Loucy (cell line): ENCODE data around the gene EFEMP1.

Experiments used
- H2AFZ ChIP-seq: fragments of 200-600 bp; sonication (generic); 2 replicates; pipeline ENCODE4 v1.6.0; 2016; ENCODE audit warnings: antibody characterized with exemption, mild to moderate bottlenecking, low read length, moderate library complexity
- H3F3A ChIP-seq: fragments of 200-600 bp; 2 replicates; pipeline ENCODE4 v1.6.0; 2016; ENCODE audit warnings: antibody characterized with exemption, low read depth, mild to moderate bottlenecking
- H3K27me3 ChIP-seq: fragments of 200-600 bp; sonication (generic); 2 replicates; pipeline ENCODE4 v1.6.1; 2014; ENCODE audit warnings: low read length, mild to moderate bottlenecking; ENCODE audit not compliant: insufficient read depth, poor library complexity, severe bottlenecking
- H3K36me3 ChIP-seq: fragments of 200-600 bp; sonication (generic); 2 replicates; pipeline ENCODE4 v1.6.1; 2016; ENCODE audit warnings: low read length; ENCODE audit not compliant: insufficient read depth
- H3K4me1 ChIP-seq: fragments of 200-600 bp; sonication (generic); 2 replicates; pipeline ENCODE4 v1.5.1; 2014; ENCODE audit warnings: low read length, mild to moderate bottlenecking; ENCODE audit not compliant: insufficient read depth, poor library complexity, severe bottlenecking
- H3K4me2 ChIP-seq: fragments of 200-600 bp; sonication (generic); 2 replicates; pipeline ENCODE4 v1.6.0; 2014; ENCODE audit warnings: antibody characterized with exemption, low read length, low read depth, mild to moderate bottlenecking; ENCODE audit not compliant: poor library complexity, severe bottlenecking
- H3K4me3 ChIP-seq: fragments of 200-600 bp; sonication (generic); 2 replicates; pipeline ENCODE4 v1.5.1; 2014; ENCODE audit warnings: low read length, mild to moderate bottlenecking, mixed read lengths; ENCODE audit not compliant: poor library complexity, severe bottlenecking
- H3K79me2 ChIP-seq: fragments of 200-600 bp; sonication (generic); 2 replicates; pipeline ENCODE4 v1.6.1; 2014; ENCODE audit warnings: low read length; ENCODE audit not compliant: insufficient read depth
- H3K9ac ChIP-seq: fragments of 200-600 bp; sonication (generic); 2 replicates; pipeline ENCODE4 v1.6.0; 2014; ENCODE audit warnings: mild to moderate bottlenecking, low read depth, low read length, moderate library complexity; ENCODE audit not compliant: poor library complexity, severe bottlenecking
- H3K9me2 ChIP-seq: fragments of 200-600 bp; sonication (generic); replicated peaks from 2 replicates; pipeline ENCODE4 v1.6.1; 2016; ENCODE audit warnings: low read depth, low read length, mixed read lengths
- H3K9me3 ChIP-seq: fragments of 200-600 bp; sonication (generic); 2 replicates; pipeline ENCODE4 v1.6.1; 2014; ENCODE audit warnings: mild to moderate bottlenecking, antibody characterized with exemption, low read length, low read depth; ENCODE audit not compliant: insufficient read depth
- H4K20me1 ChIP-seq: fragments of 200-600 bp; sonication (generic); 2 replicates; pipeline ENCODE4 v1.6.0; 2014; ENCODE audit warnings: antibody characterized with exemption, low read length, mild to moderate bottlenecking; ENCODE audit not compliant: insufficient read depth, poor library complexity, severe bottlenecking
- CTCF ChIP-seq: fragments of 200-600 bp; sonication (generic); conservative IDR thresholded peaks from 2 replicates; pipeline ENCODE4 v1.5.1; 2014; ENCODE audit warnings: mild to moderate bottlenecking, antibody characterized with exemption, low read length
- EZH2phosphoT487 ChIP-seq: fragments of 200-600 bp; IDR thresholded peaks from 2 replicates; pipeline ENCODE4 v1.6.1; 2018; ENCODE audit warnings: antibody characterized with exemption, mild to moderate bottlenecking, moderate library complexity, borderline replicate concordance

Gene EFEMP1

GRCh38 chr2:55932843-55933242 is 9.3 kb upstream of the EFEMP1 start:
- H3K9me2 ChIP-seq = no peaks in the 10 kb centered on the region
- TF ChIP-seq EZH2phosphoT487 = no peak
- TF ChIP-seq CTCF = no peak

GRCh38 chr2:55931281-55931680 is 7.7 kb upstream of the EFEMP1 start:
- no peak overlapping the region for H3K4me2 ChIP-seq
- TF ChIP-seq EZH2phosphoT487 (no peak), CTCF (no peak)
- no peaks in the 10 kb centered on the region for H3K9me3 ChIP-seq
- no peaks in the 10 kb centered on the region for H4K20me1 ChIP-seq
- H3K4me1 ChIP-seq = peaks cover 16% of the 10 kb centered on the region
- H3F3A ChIP-seq = no peaks in the 10 kb centered on the region
- no peaks in the 10 kb centered on the region for H3K79me2 ChIP-seq
- H3K4me3 ChIP-seq = no peak overlapping the region
- H3K9ac ChIP-seq = no peak overlapping the region
- H3K27me3 ChIP-seq = no peaks in the 10 kb centered on the region
- H3K9me2 ChIP-seq = no peaks in the 10 kb centered on the region
- no peak overlapping the region for H2AFZ ChIP-seq
- no peaks in the 10 kb centered on the region for H3K36me3 ChIP-seq

More at GRCh38 chr2:55932843-55933242, 9.3 kb upstream of the EFEMP1 start:
- no peak overlapping the region for H3K9ac ChIP-seq
- no peak overlapping the region for H2AFZ ChIP-seq
- no peaks in the 10 kb centered on the region for H3K27me3 ChIP-seq
- H3K9me3 ChIP-seq = no peaks in the 10 kb centered on the region
- no peaks in the 10 kb centered on the region for H4K20me1 ChIP-seq
- no peaks in the 10 kb centered on the region for H3K79me2 ChIP-seq
- no peaks in the 10 kb centered on the region for H3F3A ChIP-seq
- peaks cover 16% of the 10 kb centered on the region for H3K4me1 ChIP-seq
- no peak overlapping the region for H3K4me3 ChIP-seq
- H3K36me3 ChIP-seq = no peaks in the 10 kb centered on the region
- H3K4me2 ChIP-seq = no peak overlapping the region

GRCh38 chr2:55929476-55929875 is 5.9 kb upstream of the EFEMP1 start:
- Histone ChIP-seq H3K27me3 (no peaks in the 10 kb centered on the region), H2AFZ (no peak overlapping the region), H3K79me2 (no peaks in the 10 kb centered on the region), H3K9ac (no peak overlapping the region), H3K9me3 (no peaks in the 10 kb centered on the region), H3K9me2 (no peaks in the 10 kb centered on the region), H3K36me3 (no peaks in the 10 kb centered on the region), H3F3A (no peaks in the 10 kb centered on the region), H3K4me3 (no peak overlapping the region), H4K20me1 (no peaks in the 10 kb centered on the region), H3K4me2 (no peak overlapping the region), H3K4me1 (peaks cover 9% of the 10 kb centered on the region)
- TF ChIP-seq EZH2phosphoT487 (no peak), CTCF (no peak)
